Fibroblast of the aortic adventitia (primary cell): ENCODE measurements around the gene KRT23. TPM values are rescaled to one million over a fixed set of nuclear protein-coding genes. Genes with fewer than 3 reads are reported as not detected.

Experiments
- DNase-seq: peaks from one replicate; pipeline ENCODE4 v3.0.0-alpha.2; 2010; ENCODE audit warnings: low read depth
- H3K4me3 ChIP-seq: 2 replicates; pipeline ENCODE4 v1.5.1; 2011; ENCODE audit warnings: low read depth, mild to moderate bottlenecking, control low read depth, low read length, moderate library complexity
- total RNA-seq: library from RNA; depleted of rRNA; stranded (reverse); fragments of >200 nt; gene quantifications from 2 replicates; pipeline ENCODE4 v1.2.3, GENCODE V29; 2012; ENCODE audit warnings: low replicate concordance
- TF ChIP-seq, protein P1 (sequence below): IDR thresholded peaks from 2 replicates; pipeline ENCODE4 v1.5.1; 2011; ENCODE audit warnings: mild to moderate bottlenecking, low read length, control low read depth, inconsistent platforms; ENCODE audit not compliant: insufficient read depth

Gene KRT23
- total RNA-seq, 1 donor, result not detected

DNA sequence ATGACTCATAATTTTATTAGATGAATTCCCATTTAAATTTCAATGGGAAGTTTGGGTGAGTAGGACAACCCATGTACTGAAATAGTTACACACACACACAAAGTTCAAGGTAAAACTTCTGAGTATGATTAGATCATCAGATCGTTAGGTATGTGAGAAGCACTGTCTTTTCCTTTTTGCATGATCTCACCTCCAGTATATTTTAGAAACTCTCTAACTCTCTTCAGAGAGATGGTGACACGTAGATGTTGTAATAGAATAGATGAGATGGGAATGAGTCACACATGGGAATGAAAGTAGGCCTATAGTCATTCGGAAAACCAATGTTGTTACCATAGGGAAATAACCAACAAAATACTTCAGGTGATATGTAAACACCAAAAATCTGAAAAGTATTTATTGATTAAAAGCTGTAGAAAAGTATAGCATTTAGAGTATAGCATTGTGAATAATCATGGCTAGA lies 22.2 kb downstream of the KRT23 start:
- peak; percentile 86 for DNase-seq
- TF ChIP-seq, protein P1, sequence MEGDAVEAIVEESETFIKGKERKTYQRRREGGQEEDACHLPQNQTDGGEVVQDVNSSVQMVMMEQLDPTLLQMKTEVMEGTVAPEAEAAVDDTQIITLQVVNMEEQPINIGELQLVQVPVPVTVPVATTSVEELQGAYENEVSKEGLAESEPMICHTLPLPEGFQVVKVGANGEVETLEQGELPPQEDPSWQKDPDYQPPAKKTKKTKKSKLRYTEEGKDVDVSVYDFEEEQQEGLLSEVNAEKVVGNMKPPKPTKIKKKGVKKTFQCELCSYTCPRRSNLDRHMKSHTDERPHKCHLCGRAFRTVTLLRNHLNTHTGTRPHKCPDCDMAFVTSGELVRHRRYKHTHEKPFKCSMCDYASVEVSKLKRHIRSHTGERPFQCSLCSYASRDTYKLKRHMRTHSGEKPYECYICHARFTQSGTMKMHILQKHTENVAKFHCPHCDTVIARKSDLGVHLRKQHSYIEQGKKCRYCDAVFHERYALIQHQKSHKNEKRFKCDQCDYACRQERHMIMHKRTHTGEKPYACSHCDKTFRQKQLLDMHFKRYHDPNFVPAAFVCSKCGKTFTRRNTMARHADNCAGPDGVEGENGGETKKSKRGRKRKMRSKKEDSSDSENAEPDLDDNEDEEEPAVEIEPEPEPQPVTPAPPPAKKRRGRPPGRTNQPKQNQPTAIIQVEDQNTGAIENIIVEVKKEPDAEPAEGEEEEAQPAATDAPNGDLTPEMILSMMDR, result no peak
- no peak overlapping the region for H3K4me3 ChIP-seq

DNA sequence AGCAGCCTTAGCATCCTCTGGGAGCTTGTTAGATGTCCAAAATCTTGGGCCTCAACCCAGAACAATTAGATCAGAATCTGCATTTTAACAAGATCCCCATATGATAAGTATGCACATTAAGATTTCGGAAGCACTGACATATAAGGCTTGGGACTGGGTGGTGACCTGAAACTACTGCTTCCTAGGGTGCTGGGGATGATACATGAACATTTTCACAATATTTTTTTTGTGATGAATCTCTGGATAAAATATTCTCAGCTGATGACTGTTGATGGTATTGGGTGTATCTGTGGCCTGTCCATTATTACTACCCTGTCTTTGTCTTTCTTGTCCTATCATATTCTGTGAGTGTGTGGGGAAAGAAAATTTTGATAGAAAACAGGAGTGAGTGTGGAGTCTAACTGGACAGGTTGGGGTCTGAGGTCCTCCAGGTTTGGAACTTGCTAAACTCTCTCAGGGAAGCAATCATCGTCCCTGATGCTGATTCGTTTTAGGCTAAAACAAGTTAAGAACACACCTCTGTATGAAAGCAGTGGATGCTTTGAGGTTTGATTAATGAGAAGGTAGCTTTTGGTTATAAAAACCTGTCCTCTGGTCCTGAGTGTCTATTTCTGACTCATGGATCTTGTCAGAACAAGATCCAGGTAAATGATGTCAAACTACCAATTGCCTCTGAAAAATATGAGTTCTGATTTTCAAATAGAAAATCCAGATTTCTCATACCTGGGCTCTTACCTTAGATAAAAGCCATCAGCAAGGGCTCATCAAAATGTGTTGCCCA lies 23.2 kb downstream of the KRT23 start:
- H3K4me3 ChIP-seq, result no peak overlapping the region
- DNase-seq, result no peak
- TF ChIP-seq, protein P1, result no peak

DNA sequence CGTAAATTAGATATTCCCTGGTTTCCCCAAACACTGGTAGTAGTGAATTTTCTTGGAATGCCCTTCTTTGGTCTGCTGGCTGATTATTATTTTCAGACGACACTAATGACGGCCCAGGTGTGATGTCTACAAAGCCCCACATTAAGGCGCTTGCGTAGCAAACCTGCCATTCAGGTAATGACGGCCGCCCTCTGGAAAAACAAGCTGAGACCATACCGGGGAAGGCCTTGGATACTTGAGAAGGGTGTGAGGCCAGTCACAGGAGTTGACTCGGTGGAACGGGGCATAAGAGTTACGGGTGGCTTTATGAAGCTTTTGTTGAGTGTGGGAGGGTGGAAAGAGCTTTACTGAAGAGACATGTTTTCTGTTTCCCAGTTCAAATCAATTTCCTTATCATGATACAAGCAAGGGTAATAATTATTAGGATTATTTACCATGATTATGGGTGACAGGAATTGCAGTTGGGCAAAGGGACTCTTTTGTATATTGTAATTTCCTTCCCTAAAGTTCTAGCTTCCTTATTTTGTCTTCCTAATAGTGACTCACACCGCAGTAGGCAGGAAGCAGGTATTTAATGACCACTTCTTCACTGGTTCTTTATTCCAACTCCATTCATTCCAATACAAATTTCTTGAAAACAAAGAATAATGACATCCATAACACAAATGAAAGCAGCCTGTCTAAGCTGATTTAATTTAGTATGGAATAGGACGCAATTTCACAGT lies 24.8 kb downstream of the KRT23 start:
- DNase-seq, result no peak
- TF ChIP-seq, protein P1, result no peak

DNA sequence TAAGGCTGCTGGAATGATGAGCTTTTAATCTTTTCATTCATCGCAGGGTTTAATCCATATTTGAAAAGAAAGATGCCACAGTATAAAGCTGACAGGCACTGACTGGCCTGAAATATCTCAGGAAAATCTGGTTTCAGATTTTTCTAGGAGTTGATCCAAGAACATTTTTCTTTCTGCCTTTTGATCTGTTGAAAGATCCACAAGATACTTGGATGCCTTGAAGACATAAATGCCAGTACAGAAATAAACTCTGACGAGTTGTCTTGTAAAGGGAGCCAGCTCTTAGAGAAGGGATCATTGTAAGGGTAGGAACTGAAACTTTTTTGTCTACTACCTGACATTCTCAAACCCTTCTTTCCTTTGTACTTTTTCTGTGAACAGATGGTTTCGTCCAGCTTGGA lies 27.0 kb downstream of the KRT23 start:
- TF ChIP-seq, protein P1, result no peak
- no peak overlapping the region for H3K4me3 ChIP-seq
- peak; percentile 77 for DNase-seq

More for the DNA sequence above, 24.8 kb downstream of the KRT23 start:
- H3K4me3 ChIP-seq, result no peak overlapping the region

DNA sequence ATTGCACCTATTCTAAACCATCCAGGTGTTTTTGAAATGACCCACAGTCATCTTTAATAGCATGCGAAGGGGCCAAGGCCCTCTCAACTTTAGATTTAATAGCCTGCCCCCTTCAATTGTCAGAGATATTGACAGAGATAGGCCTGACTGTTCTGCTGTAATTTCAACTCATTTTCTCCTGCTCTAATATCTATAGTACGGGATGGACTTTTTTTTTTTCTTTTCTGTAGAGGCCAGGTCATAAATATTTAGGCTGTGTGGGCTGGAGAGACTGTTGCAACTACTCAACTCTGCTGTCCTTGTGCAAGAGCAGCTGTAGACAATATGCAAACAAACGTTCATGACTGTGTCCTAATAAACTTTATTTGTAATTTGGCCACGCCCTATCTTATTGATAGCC lies 27.7 kb downstream of the KRT23 start:
- peak; percentile 64 for DNase-seq
- TF ChIP-seq, protein P1, result no peak

DNA sequence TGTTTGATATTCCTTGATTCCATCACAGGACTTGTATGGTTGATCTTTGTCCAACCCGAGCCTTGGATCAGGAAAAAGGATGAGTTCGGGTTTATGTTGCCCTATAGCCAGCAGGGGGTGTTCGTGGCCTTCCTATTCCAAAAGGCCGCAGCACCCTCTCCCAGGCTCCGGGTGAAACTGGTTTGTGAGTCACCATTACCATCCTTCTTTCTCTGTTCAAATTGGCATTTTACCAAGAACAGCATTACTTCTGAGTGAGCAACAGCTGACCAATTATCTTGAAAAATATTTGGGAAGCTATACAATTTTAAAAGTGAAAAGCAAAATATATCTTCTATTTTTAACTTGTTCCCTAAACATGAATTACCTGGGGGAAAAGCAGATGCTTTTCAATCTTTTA lies 28.1 kb downstream of the KRT23 start:
- TF ChIP-seq, protein P1, result peak; percentile 77
- no peak overlapping the region for H3K4me3 ChIP-seq
- DNase-seq, result peak; percentile 98

More for the DNA sequence above, 27.7 kb downstream of the KRT23 start:
- no peak overlapping the region for H3K4me3 ChIP-seq
